Right lobe of liver (tissue), 4 donors: ENCODE measurements around the gene APP.

Experiments used
- POLR2A ChIP-seq: fragments of 450-650 bp; IDR thresholded peaks from one replicate; pipeline ENCODE4 v1.6.1; 2017; ENCODE audit warnings: antibody characterized with exemption, mild to moderate bottlenecking
- TF ChIP-seq, protein P1 (sequence below), 4 donors: fragments of 200-600 bp in 3 of 4; fragments of 450-650 bp in 1 of 4; IDR thresholded peaks; one replicate each; pipeline versions ENCODE4 v1.5.1 to v1.8.0; 2016 to 2022; ENCODE audit warnings: antibody characterized with exemption in 4 of 4, mild to moderate bottlenecking in 2 of 4
- donor health status: DM: no; HTN: no; CAD: no.
- donor health status: DM: no; HTN: no; CAD: no.
- donor health status: DM: no; HTN: yes; CAD: no.

DNA sequence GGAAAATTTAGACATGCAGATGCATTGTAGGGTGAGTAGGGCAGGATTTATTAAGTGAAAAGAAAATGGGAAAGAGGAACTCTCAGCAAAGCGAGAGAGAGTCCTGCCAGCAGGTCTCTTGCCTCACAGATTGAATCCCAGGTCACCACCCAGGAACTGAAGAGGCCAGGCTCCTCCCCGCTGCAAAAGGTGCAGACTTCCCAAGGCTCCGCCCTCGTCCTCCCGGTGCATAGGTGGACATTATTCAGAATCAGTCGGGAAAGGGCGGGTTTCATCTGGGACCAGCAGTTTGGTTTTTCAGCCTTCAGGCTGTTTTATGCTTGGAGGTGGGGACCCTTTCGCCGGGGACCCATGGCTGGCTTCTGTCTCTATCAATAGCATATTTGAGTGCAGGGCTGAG, 41.6 kb upstream of the APP start:
- TF ChIP-seq, protein P1, sequence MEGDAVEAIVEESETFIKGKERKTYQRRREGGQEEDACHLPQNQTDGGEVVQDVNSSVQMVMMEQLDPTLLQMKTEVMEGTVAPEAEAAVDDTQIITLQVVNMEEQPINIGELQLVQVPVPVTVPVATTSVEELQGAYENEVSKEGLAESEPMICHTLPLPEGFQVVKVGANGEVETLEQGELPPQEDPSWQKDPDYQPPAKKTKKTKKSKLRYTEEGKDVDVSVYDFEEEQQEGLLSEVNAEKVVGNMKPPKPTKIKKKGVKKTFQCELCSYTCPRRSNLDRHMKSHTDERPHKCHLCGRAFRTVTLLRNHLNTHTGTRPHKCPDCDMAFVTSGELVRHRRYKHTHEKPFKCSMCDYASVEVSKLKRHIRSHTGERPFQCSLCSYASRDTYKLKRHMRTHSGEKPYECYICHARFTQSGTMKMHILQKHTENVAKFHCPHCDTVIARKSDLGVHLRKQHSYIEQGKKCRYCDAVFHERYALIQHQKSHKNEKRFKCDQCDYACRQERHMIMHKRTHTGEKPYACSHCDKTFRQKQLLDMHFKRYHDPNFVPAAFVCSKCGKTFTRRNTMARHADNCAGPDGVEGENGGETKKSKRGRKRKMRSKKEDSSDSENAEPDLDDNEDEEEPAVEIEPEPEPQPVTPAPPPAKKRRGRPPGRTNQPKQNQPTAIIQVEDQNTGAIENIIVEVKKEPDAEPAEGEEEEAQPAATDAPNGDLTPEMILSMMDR (IDR thresholded peaks at IDR 0.05) = no peak
- TF ChIP-seq POLR2A = no peak
